Activated naive CD8-positive, alpha-beta T cell treated with anti-CD3 and anti-CD28 coated beads, Interleukin-2, amount 10 ng/mL, durations not matched to agents 7 days and 5 days (primary cell): Measurements from ENCODE around the gene GPR87. TPM values are rescaled to one million over a fixed set of nuclear protein-coding genes. Genes with fewer than 3 reads are reported as not detected.

Experiments used
- ATAC-seq: fragments of 150-1000 bp; cut with Tn5 transposase; one replicate; pipeline ENCODE4 v1.10.0; 2021; ENCODE audit warnings: low read depth, moderate library complexity
- POLR2A ChIA-PET: fragments of 350-600 bp; sonication (Branson Sonifier 250); formaldehyde crosslinking; loops from one replicate; lab custom pipeline; 2021; ENCODE audit warnings: antibody characterized with exemption; lab: Charles Lee
- DNase-seq: peaks from one replicate; pipeline ENCODE4 v3.0.0; 2021
- H3K27ac Mint-ChIP-seq: one replicate; pipeline ENCODE4 v1.8.0; 2022; ENCODE audit warnings: mild to moderate bottlenecking, mixed read lengths
- H3K27me3 Mint-ChIP-seq: one replicate; pipeline ENCODE4 v1.8.0; 2022; ENCODE audit warnings: mild to moderate bottlenecking, moderate library complexity, mixed read lengths
- H3K36me3 Mint-ChIP-seq: one replicate; pipeline ENCODE4 v1.8.0; 2021; ENCODE audit warnings: mild to moderate bottlenecking, mixed read lengths
- H3K4me1 Mint-ChIP-seq: one replicate; pipeline ENCODE4 v1.8.0; 2021; ENCODE audit warnings: mixed read lengths
- H3K4me3 Mint-ChIP-seq: one replicate; pipeline ENCODE4 v1.8.0; 2022; ENCODE audit warnings: mild to moderate bottlenecking, moderate library complexity, mixed read lengths
- H3K9me3 Mint-ChIP-seq: one replicate; pipeline ENCODE4 v1.8.0; 2021; ENCODE audit warnings: mixed read lengths
- total RNA-seq, 2 experiments: library from RNA; stranded (reverse); gene quantifications; one replicate each; pipeline ENCODE4 v1.2.3, GENCODE V29; 2021

Gene GPR87
- total RNA-seq = not detected

GRCh38 chr3:151316267-151316991, at the start of gene GPR87:
Gene GPR87, minus strand, starts transcription at chr3:151316820. Its CDS starts 16,720 bp downstream, at chr3:151300100.
- Mint-ChIP-seq H3K27me3 (peaks cover 10% of the 10 kb centered on the region), H3K4me3 (no peak within 1 kb of the TSS), H3K9me3 (no peaks in the 10 kb centered on the region), H3K4me1 (no peaks in the 10 kb centered on the region), H3K36me3 (no peaks in the 10 kb centered on the region), H3K27ac (no peak within 1 kb of the TSS)
- POLR2A ChIA-PET = no interaction called here
- DNase-seq (no peak), ATAC-seq (no peak)

GRCh38 chr3:151362751-151363174, 46.1 kb upstream of the GPR87 start:
- ATAC-seq (no peak), DNase-seq (no peak)
- no peak overlapping the region for H3K4me3 Mint-ChIP-seq
- no peak overlapping the region for H3K27ac Mint-ChIP-seq
- no peaks in the 10 kb centered on the region for H3K36me3 Mint-ChIP-seq
- no peaks in the 10 kb centered on the region for H3K4me1 Mint-ChIP-seq
- no peaks in the 10 kb centered on the region for H3K9me3 Mint-ChIP-seq
- peaks cover 6% of the 10 kb centered on the region for H3K27me3 Mint-ChIP-seq
- POLR2A ChIA-PET = no interaction called here

GRCh38 chr3:151357463-151357850, 40.8 kb upstream of the GPR87 start:
- POLR2A ChIA-PET = no interaction called here
- DNase-seq (no peak), ATAC-seq (no peak)
- H3K36me3 Mint-ChIP-seq = no peaks in the 10 kb centered on the region
- H3K4me3 Mint-ChIP-seq = no peak overlapping the region
- no peaks in the 10 kb centered on the region for H3K9me3 Mint-ChIP-seq
- peaks cover 4% of the 10 kb centered on the region for H3K27me3 Mint-ChIP-seq
- no peaks in the 10 kb centered on the region for H3K4me1 Mint-ChIP-seq
- no peak overlapping the region for H3K27ac Mint-ChIP-seq

DNA sequence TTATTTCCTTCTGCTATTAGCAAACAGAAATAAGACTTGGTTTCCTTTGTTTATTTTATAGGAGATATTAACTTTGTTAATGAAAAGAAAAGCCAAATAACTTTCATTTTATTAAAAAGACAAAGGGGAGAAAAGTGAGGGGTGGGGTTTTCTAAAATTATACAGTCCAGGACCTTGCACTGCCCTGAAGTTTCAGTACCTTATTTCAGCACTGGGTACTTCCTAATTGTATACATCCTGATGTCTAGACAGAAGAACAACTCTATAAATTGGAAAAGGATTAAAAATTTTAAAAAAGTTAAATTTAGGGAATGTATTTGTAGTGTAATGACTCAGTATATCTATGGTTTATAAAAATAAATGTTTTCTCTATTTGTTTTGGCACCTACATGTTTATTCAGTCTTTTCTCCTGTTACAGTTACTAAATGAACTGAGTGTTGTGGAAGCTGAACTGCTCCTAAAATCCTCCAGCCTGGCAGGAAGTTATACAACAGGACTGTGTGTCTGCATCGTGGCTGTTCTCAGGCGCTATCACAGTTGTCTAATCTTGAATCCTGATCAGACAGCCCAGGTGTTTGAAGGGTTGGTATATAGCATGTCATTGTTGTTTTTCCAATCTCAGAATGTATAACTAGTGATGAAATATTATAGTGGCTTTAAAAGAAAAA, 40.3 kb upstream of the GPR87 start:
- DNase-seq (no peak), ATAC-seq (no peak)
- Mint-ChIP-seq H3K27ac (no peak overlapping the region), H3K4me1 (peaks cover 1% of the 10 kb centered on the region), H3K9me3 (no peaks in the 10 kb centered on the region), H3K4me3 (no peak overlapping the region), H3K36me3 (no peaks in the 10 kb centered on the region), H3K27me3 (peaks cover 7% of the 10 kb centered on the region)
- POLR2A ChIA-PET = no interaction called here

GRCh38 chr3:151351648-151352047, 35.0 kb upstream of the GPR87 start:
- ATAC-seq = no peak
- Mint-ChIP-seq H3K27me3 (peaks cover 17% of the 10 kb centered on the region), H3K9me3 (no peaks in the 10 kb centered on the region), H3K4me1 (peaks cover 4% of the 10 kb centered on the region), H3K4me3 (no peak overlapping the region), H3K36me3 (no peaks in the 10 kb centered on the region), H3K27ac (no peak overlapping the region)
- POLR2A ChIA-PET = no interaction called here
- DNase-seq = no peak

DNA sequence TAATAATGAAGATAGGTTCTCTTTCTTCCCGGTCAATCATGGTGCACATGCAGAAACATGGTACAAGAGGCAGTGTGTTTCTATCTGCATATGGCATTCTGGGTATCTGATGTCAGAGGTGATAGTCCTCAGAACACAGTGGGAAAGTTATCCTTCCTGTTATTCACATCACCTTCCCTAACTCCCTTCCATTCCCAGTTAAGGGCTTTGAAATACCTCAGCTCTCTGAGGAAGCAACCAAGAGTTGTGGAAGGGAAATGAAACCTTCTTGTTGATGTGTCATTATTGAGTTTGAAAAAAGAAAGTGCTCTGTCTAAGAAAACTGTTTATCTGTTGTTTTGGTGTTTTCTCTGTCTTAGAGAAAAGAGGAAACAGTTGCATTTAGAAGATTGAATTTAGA, 34.6 kb upstream of the GPR87 start:
- no peak for DNase-seq
- POLR2A ChIA-PET = no interaction called here
- Mint-ChIP-seq H3K4me1 (peaks cover 7% of the 10 kb centered on the region), H3K9me3 (no peaks in the 10 kb centered on the region), H3K4me3 (no peak overlapping the region), H3K27me3 (peaks cover 17% of the 10 kb centered on the region), H3K27ac (no peak overlapping the region), H3K36me3 (no peaks in the 10 kb centered on the region)
- ATAC-seq = no peak

- Mint-ChIP-seq H3K4me1 (peaks cover 7% of the 10 kb centered on the region), H3K27me3 (peaks cover 20% of the 10 kb centered on the region), H3K9me3 (no peaks in the 10 kb centered on the region), H3K4me3 (no peak overlapping the region), H3K27ac (no peak overlapping the region), H3K36me3 (no peaks in the 10 kb centered on the region)
- DNase-seq = no peak
- no peak for ATAC-seq
- POLR2A ChIA-PET = no interaction called here
Measured at GRCh38 chr3:151350656-151351055, 34.0 kb upstream of the GPR87 start.

DNA sequence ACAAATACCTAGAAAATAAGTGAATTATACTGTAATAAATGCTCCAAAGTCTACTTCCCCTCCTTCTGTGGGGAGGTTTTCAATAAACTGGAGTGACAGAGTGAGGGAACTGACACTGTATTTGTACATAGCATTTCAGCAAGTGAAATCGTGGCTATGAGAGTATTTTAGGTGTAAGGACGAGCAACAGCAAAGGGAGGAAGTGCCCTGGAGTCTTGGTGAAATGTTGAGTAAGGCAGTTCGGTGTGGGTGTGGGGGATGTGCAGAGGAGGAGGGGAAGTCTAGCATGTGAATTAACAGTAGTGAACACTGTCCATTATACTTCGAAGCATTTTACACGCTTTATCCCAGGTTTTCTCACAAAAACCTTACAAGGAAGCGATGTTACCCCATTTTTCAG, 30.8 kb upstream of the GPR87 start:
- H3K9me3 Mint-ChIP-seq = no peaks in the 10 kb centered on the region
- peaks cover 7% of the 10 kb centered on the region for H3K4me1 Mint-ChIP-seq
- no peak overlapping the region for H3K4me3 Mint-ChIP-seq
- H3K27me3 Mint-ChIP-seq = peaks cover 44% of the 10 kb centered on the region
- ATAC-seq = no peak
- H3K36me3 Mint-ChIP-seq = no peaks in the 10 kb centered on the region
- no peak overlapping the region for H3K27ac Mint-ChIP-seq
- POLR2A ChIA-PET = no interaction called here
- DNase-seq = no peak

- Mint-ChIP-seq H3K9me3 (no peaks in the 10 kb centered on the region), H3K27me3 (peaks cover 38% of the 10 kb centered on the region), H3K4me3 (no peak overlapping the region), H3K36me3 (no peaks in the 10 kb centered on the region), H3K4me1 (peaks cover 6% of the 10 kb centered on the region), H3K27ac (no peak overlapping the region)
- POLR2A ChIA-PET = no interaction called here
- ATAC-seq (no peak), DNase-seq (no peak)
Measured at GRCh38 chr3:151346292-151346691, 29.7 kb upstream of the GPR87 start.

- DNase-seq (no peak), ATAC-seq (no peak)
- no peak overlapping the region for H3K27ac Mint-ChIP-seq
- H3K9me3 Mint-ChIP-seq = no peaks in the 10 kb centered on the region
- peaks cover 42% of the 10 kb centered on the region for H3K27me3 Mint-ChIP-seq
- no peak overlapping the region for H3K4me3 Mint-ChIP-seq
- POLR2A ChIA-PET = no interaction called here
- peaks cover 6% of the 10 kb centered on the region for H3K4me1 Mint-ChIP-seq
- H3K36me3 Mint-ChIP-seq = no peaks in the 10 kb centered on the region
Measured at GRCh38 chr3:151345859-151346258, 29.2 kb upstream of the GPR87 start.

- ATAC-seq = no peak
- Mint-ChIP-seq H3K36me3 (no peaks in the 10 kb centered on the region), H3K4me3 (no peak overlapping the region), H3K27me3 (peaks cover 22% of the 10 kb centered on the region), H3K4me1 (peaks cover 11% of the 10 kb centered on the region), H3K27ac (no peak overlapping the region), H3K9me3 (no peaks in the 10 kb centered on the region)
- no peak for DNase-seq
- POLR2A ChIA-PET = no interaction called here
Measured at GRCh38 chr3:151331696-151332095, 15.1 kb upstream of the GPR87 start.

- peaks cover 11% of the 10 kb centered on the region for H3K4me1 Mint-ChIP-seq
- no peak overlapping the region for H3K27ac Mint-ChIP-seq
- POLR2A ChIA-PET = no interaction called here
Measured at GRCh38 chr3:151330899-151331298, 14.3 kb upstream of the GPR87 start.

GRCh38 chr3:151330379-151330778, 13.8 kb upstream of the GPR87 start:
- Mint-ChIP-seq H3K9me3 (no peaks in the 10 kb centered on the region), H3K27me3 (peaks cover 11% of the 10 kb centered on the region), H3K4me1 (peaks cover 11% of the 10 kb centered on the region), H3K36me3 (no peaks in the 10 kb centered on the region), H3K27ac (no peak overlapping the region), H3K4me3 (no peak overlapping the region)
- ATAC-seq (no peak), DNase-seq (no peak)
- POLR2A ChIA-PET = no interaction called here

More at GRCh38 chr3:151330899-151331298, 14.3 kb upstream of the GPR87 start:
- DNase-seq (no peak), ATAC-seq (no peak)
- Mint-ChIP-seq H3K27me3 (peaks cover 15% of the 10 kb centered on the region), H3K36me3 (no peaks in the 10 kb centered on the region), H3K4me3 (no peak overlapping the region), H3K9me3 (no peaks in the 10 kb centered on the region)

GRCh38 chr3:151329363-151329762, 12.7 kb upstream of the GPR87 start, which contains the start of gene P2RY13:
Gene P2RY13, minus strand, starts transcription at chr3:151329549. Its CDS starts 21 bp downstream, at chr3:151329528.
- POLR2A ChIA-PET = no interaction called here
- no peak within 1 kb of the TSS for H3K27ac Mint-ChIP-seq
- ATAC-seq = no peak
- DNase-seq = no peak
- peaks cover 14% of the 10 kb centered on the region for H3K27me3 Mint-ChIP-seq
- H3K4me3 Mint-ChIP-seq = peak within 1 kb of the TSS; percentile 33
- no peaks in the 10 kb centered on the region for H3K36me3 Mint-ChIP-seq
- H3K9me3 Mint-ChIP-seq = no peaks in the 10 kb centered on the region
- H3K4me1 Mint-ChIP-seq = peaks cover 11% of the 10 kb centered on the region
